ENCODE results near the gene GDA.
"Not testable (repeated sequence)": the region's sequence is repeated elsewhere in the genome, so short reads cannot be mapped to it uniquely, and the experiment has no call there.

The GDA gene

DNA sequence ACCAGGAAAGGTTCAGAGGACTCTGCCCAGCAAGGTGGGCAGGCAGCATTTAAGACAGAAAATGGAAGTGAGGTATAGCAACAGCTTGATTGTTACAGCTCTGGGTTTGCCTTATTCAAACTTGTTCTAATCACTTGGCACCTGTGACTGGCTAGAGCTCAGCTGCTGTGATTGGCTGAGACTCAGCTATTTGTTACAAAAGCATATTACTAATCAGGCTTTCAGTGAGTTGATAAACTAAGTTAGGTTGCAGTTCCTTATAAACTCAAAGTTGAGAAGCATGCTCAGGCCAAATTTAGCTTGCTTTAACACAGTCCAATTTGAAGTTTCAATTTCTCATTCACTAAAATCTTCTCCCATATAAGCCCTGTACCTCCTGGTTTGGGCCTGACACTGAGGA is 56.3 kb downstream of the GDA start:
- DNase-seq (ENCODE audit: low read depth in 1 of 2, low spot score in 1 of 2) = no peak

GRCh38 chr9:72207278-72207677 is 58.0 kb downstream of the GDA start:
- DNase-seq (ENCODE audit: low read depth in 1 of 2, low spot score in 1 of 2) = no peak

DNA sequence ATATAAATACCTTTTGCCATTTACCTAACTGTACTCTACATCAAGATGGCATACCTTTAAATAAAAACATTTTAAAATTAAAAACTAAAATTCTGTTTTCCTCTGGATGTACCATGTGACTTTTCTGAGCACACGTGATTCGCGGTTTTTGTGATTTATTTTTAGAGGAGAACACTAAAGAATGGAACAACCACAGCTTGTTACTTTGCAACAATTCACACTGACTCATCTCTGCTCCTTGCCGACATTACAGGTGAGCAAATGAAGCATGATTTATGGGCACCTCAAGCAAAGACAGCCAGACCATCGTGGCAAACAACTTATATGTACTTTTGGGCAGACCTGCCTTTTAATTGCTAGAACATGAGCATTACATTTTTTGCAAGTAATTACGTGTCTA is 61.3 kb downstream of the GDA start:
- no peak for DNase-seq (ENCODE audit: low read depth in 1 of 2, low spot score in 1 of 2)

DNA sequence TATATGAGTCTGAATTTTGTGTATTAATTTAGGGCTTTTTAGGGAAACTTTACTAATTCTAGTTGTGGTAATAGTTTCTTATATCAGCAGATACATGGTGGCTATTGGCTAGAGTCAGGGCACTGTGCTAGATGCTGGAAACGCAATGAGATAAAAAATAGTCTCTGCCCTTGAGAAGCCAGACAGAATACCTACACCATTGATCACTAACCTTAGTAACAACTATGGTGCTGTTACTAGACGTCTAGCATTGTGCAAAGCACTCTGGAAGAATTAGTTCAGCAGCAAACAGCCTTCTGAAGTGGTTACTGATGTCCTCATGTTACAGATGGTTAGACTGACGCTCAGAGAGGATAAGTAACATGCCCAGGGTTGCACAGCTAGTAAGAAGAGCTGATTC is 61.8 kb downstream of the GDA start:
- no peak for DNase-seq (ENCODE audit: low read depth in 1 of 2, low spot score in 1 of 2)

DNA sequence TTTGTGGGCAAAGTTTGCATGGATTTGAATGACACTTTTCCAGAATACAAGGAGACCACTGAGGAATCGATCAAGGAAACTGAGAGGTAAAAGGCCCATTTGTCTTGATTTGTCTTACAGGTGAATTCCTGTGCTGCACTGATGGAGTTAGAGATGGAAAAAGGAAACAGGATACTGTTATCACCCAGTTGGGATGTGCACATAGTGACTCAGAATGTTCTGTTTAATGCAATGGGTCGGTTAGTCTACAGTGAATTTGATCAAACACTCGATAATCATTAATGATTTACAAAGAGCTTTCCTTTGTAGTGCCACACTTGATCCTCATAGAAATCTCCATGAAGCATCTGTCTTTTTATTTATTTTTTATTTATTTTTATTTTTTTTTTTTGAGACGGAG is 64.7 kb downstream of the GDA start:
- DNase-seq (ENCODE audit: low read depth in 1 of 2, low spot score in 1 of 2) = no peak

DNA sequence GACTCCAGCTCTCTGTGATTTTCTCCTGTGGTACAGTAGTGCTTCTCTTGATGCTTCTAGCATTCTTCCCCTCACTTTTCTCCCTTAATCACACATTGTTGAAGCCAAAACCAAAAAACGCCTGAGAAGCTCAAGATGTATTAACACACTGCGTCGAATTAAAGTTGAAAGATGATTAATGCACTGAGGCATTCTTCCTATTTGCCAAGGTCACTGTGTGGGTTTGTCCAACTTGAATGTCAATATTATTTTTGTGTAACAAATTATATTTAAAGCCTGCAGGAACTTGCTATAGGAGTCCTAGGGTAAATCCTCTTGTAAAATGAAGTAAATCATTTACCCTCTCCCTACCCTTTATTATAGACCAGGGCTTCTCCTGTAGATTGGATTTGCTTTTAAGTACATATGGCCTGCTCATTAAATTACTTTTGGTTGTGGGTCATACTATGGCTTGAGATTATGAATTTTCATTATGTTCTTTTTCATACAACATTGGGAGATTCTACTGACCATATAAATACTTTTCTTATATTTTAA is 68.1 kb downstream of the GDA start:
- DNase-seq (ENCODE audit: low read depth in 1 of 2, low spot score in 1 of 2) = no peak

DNA sequence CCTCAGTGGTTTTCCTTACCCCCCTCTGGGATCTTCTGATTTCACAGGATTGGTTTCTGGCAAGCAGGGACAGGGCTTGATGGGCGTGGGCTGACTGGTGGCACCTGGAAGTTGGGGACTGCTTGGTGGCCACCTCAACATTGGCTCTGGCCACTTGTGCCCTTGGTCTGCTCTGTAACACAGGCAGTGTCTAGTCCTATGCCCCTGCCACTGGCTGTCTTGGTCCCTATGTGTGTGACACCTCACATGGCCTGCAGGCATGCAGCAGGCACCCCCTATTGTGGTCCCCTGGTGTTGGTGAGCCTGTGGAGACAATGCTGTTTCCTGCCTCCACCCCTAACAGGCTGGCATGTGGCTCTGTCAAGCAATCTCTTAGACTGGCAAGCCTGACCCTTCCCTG is 71.3 kb downstream of the GDA start:
- DNase-seq (ENCODE audit: low read depth in 1 of 2, low spot score in 1 of 2) = no peak

- no peak for DNase-seq (ENCODE audit: low read depth in 1 of 2, low spot score in 1 of 2)
Measured at GRCh38 chr9:72226146-72226812, 77.0 kb downstream of the GDA start.

GRCh38 chr9:72228282-72228681 is 79.0 kb downstream of the GDA start:
- no peak for DNase-seq (ENCODE audit: low read depth in 1 of 2, low spot score in 1 of 2)

- DNase-seq (ENCODE audit: low read depth in 1 of 2, low spot score in 1 of 2) = no peak
Measured at GRCh38 chr9:72232778-72233177, 83.5 kb downstream of the GDA start.

DNA sequence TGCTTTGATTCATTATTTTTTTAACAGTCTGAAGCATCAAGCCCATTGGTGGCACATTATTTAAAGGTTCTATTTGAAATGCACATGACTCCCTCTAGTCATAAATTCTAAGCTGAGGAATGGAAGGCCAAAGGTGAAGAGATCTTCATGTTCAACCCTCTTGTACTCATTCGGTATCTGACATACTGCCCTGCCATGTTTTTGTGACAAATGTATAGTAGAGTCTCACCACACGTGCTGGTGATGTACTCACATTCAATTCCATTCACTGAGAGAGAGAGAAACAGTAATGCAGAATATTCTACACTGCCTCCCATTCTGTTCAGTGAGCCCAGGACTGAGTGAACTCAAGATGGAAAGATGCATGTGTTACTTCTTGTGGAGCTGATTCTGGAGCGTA is 98.3 kb downstream of the GDA start:
- DNase-seq (ENCODE audit: low read depth in 1 of 2, low spot score in 1 of 2) = no peak

DNA sequence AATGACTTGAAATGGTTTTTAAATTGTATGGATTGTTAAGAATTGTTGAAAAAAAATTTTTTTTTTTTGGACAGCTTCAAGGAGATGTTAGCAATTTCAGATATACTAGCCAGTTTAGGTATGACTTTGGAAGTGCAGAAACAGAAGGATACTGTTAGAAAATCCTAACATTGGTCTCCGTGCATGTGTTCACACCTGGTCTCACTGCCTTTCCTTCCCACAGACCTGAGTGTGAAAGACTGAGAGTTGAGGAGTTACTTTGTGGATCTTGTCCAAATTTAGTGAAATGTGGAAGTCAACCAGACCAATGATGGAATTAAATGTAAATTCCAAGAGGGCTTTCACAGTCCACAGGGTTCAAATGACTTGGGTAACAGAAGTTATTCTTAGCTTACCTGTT is 102.3 kb downstream of the GDA start:
- no peak for DNase-seq (ENCODE audit: low read depth in 1 of 2, low spot score in 1 of 2)

DNA sequence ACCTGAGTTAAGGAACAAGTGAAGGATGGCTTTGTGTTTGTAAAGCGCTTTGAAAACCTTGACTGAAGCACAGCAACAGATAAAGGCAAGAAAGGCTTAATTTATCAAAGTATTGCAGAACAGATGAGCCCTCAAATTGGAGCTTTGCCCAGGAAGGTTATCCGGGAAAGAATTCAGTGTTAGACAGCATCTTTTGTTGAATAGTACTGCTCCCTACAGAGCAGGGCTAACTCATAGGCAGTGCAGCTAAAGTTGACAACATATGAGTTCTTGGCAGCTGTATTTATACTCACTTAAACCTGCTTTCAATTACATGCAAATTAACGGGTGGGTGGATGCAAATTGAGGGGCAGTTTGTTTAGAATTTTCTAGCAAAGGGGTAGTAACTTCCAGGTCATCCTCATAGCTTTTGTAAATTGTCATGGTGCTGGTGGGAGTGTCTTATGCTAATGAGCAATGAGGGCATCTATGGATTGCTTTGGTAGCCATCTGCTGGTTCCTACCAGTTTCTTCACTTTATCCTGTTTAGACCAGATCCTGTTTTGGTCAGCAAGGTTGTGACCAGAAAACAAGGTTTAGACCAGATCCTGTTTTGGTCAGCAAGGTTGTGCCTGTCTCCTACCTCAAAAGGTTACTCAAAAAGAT is 105.8 kb downstream of the GDA start:
- no peak for DNase-seq (ENCODE audit: low read depth in 1 of 2, low spot score in 1 of 2)

DNA sequence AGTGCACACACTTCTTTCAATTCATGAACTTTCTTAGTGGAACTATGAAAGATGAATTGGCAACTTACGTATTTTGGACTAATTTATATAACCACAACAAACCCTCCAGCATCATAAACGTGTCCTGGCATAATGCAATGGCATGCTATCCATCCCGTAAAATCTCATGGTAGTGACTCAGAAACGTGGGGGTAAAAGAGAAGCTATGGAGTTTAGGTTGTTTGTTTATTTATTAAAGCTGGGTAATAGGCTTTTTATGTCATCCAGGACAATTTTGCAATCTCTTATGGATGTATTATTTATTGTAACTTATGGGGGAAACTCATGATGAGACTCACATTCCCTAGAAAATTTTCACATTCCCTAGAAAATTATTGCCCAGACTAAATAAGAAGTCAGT is 106.3 kb downstream of the GDA start:
- no peak for DNase-seq (ENCODE audit: low read depth in 1 of 2, low spot score in 1 of 2)

DNA sequence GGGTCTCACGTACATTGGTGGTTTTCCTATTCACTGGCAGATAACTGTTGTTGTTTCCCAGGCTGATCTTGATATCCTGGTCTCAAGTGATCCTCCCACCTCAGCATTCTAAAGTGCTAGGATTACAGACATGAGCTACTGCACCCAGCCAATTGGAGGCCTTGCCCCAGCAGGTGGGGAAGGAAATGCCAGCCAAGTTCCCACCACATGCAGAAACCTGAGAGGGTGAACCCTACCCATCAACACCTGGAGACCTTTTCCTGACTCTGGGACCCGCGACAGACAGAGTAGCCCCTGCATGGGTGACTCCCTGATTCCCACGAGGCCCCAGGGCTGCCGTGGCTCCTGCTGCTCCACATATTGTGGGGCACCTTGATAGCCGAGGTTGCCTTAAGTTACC is 107.7 kb downstream of the GDA start:
- DNase-seq (ENCODE audit: low read depth in 1 of 2, low spot score in 1 of 2) = no peak

- no peak for DNase-seq (ENCODE audit: low read depth in 1 of 2, low spot score in 1 of 2)
Measured at GRCh38 chr9:72257814-72258213, 108.6 kb downstream of the GDA start.

GRCh38 chr9:72262063-72262462 is 112.8 kb downstream of the GDA start:
- no peak for DNase-seq (ENCODE audit: low read depth in 1 of 2, low spot score in 1 of 2)

DNA sequence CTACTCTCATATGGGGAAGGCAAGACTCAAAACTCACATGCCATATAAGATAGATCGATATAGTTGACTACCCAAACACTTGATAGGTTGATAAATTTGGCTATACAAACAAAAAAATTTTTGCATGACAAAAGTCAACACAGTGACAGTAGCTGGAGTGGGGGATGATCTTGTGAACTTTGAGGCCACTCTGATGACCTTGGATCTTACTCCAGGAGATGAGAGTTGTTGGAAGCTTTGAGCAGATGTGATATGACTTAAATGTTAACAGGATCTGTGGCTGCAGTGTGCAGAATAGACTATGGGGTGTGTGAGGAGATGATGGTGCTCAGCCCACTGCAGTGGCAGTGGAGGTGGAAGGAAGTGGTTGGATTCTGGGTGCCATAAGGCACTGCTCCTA is 114.3 kb downstream of the GDA start:
- DNase-seq (ENCODE audit: low read depth in 1 of 2, low spot score in 1 of 2) = no peak

GRCh38 chr9:72268961-72269360 is 119.7 kb downstream of the GDA start:
- DNase-seq (ENCODE audit: low read depth in 1 of 2, low spot score in 1 of 2) = no peak

DNA sequence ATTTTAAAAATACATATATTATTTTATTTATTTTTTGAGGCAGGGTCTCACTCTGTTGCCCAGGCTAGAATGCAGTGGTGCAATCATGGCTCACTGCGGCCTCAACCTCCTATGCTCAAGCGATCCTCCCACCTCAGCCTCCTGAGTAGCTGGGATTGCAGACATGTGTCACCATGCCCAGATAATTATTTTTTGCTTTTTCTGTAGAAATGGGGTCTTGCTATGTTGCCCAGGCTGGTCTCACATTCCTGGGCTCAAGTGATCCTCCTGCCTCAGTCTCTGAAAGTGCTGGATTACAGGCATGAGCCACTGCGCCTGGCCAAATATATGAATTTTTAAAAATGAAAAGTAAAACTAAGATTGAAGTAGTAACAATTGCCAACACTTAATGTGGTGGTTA is 121.1 kb downstream of the GDA start:
- not testable (repeated sequence) for DNase-seq (ENCODE audit: low read depth in 1 of 2, low spot score in 1 of 2)

- DNase-seq (ENCODE audit: low read depth in 1 of 2, low spot score in 1 of 2) = no peak
Measured at GRCh38 chr9:72271613-72272478, 122.6 kb downstream of the GDA start.

GRCh38 chr9:72274441-72274840 is 125.2 kb downstream of the GDA start:
- DNase-seq (ENCODE audit: low read depth in 1 of 2, low spot score in 1 of 2) = no peak
